Neuronal stem cell (in vitro differentiated cells): Measurements from ENCODE around the gene TEX48.

Experiments
- DNase-seq: peaks from one replicate; pipeline ENCODE4 v3.0.0-alpha.2; 2013; ENCODE audit warnings: low spot score
- H2AFZ ChIP-seq: one replicate; pipeline ENCODE4 v1.6.1; 2013; ENCODE audit warnings: mild to moderate bottlenecking, low read length, inconsistent platforms
- H2AK5ac ChIP-seq: 2 replicates; pipeline ENCODE4 v1.6.1; 2013; ENCODE audit warnings: low read depth, mild to moderate bottlenecking, inconsistent platforms, low read length, moderate library complexity, mixed read lengths
- H2BK120ac ChIP-seq: 2 replicates; pipeline ENCODE4 v1.6.1; 2013; ENCODE audit warnings: low read depth, mild to moderate bottlenecking, inconsistent platforms, low read length, moderate library complexity, mixed read lengths
- H2BK12ac ChIP-seq: one replicate; pipeline ENCODE4 v1.6.1; 2013; ENCODE audit warnings: low read length, inconsistent platforms
- H2BK15ac ChIP-seq: 2 replicates; pipeline ENCODE4 v1.6.1; 2013; ENCODE audit warnings: mild to moderate bottlenecking, low read length, inconsistent platforms, mixed read lengths
- H2BK5ac ChIP-seq: one replicate; pipeline ENCODE4 v1.6.1; 2013; ENCODE audit warnings: inconsistent platforms, mild to moderate bottlenecking, low read length, moderate library complexity
- H3K14ac ChIP-seq: one replicate; pipeline ENCODE4 v1.6.1; 2013; ENCODE audit warnings: low read length, inconsistent platforms
- H3K18ac ChIP-seq: 2 replicates; pipeline ENCODE4 v1.6.1; 2013; ENCODE audit warnings: low read length, inconsistent platforms
- H3K23ac ChIP-seq: 2 replicates; pipeline ENCODE4 v1.6.1; 2013; ENCODE audit warnings: low read depth, mild to moderate bottlenecking, mixed read lengths, low read length, inconsistent platforms; ENCODE audit not compliant: poor library complexity
- H3K27ac ChIP-seq: replicated peaks from 3 replicates; pipeline ENCODE4 v1.5.1; 2013; ENCODE audit warnings: low read length, inconsistent platforms
- H3K27me3 ChIP-seq, 3 experiments: 2 replicates each; pipeline ENCODE4 v1.6.1; 2013; ENCODE audit warnings: low read length in 3 of 3, mild to moderate bottlenecking in 2 of 3, inconsistent platforms in 1 of 3, low read depth in 1 of 3, mixed read lengths in 1 of 3, moderate library complexity in 1 of 3; ENCODE audit not compliant: control insufficient read depth in 3 of 3, insufficient read depth in 3 of 3
- H3K36me3 ChIP-seq, 2 donors: replicated peaks in 1 of 2; 2 replicates each; pipeline ENCODE4 v1.6.1; 2013; ENCODE audit warnings: low read length in 2 of 2; ENCODE audit not compliant: control insufficient read depth in 2 of 2, insufficient read depth in 2 of 2
- H3K4ac ChIP-seq: 2 replicates; pipeline ENCODE4 v1.6.1; 2013; ENCODE audit warnings: inconsistent platforms, mild to moderate bottlenecking, low read length, moderate library complexity
- H3K4me1 ChIP-seq, 2 donors: 1 replicate in 1 of 2; 2 replicates in 1 of 2; pipeline ENCODE4 v1.6.1; 2013; ENCODE audit warnings: low read length in 2 of 2, low read depth in 1 of 2; ENCODE audit not compliant: control insufficient read depth in 2 of 2, insufficient read depth in 1 of 2
- H3K4me2 ChIP-seq: one replicate; pipeline ENCODE4 v1.6.1; 2013; ENCODE audit warnings: mild to moderate bottlenecking, low read length, inconsistent platforms; ENCODE audit not compliant: insufficient read depth, poor library complexity, severe bottlenecking
- H3K4me3 ChIP-seq, 2 donors: 2 replicates each; pipeline ENCODE4 v1.5.1; 2013; ENCODE audit warnings: low read length in 2 of 2, mild to moderate bottlenecking in 2 of 2, inconsistent platforms in 1 of 2, moderate library complexity in 1 of 2
- H3K79me1 ChIP-seq: one replicate; pipeline ENCODE4 v1.6.1; 2013; ENCODE audit warnings: low read depth, mild to moderate bottlenecking, inconsistent platforms, low read length, moderate library complexity
- H3K9ac ChIP-seq: one replicate; pipeline ENCODE4 v1.6.1; 2013; ENCODE audit warnings: mild to moderate bottlenecking, low read depth, low read length, inconsistent platforms; ENCODE audit not compliant: poor library complexity
- H3K9me3 ChIP-seq, 2 donors: replicated peaks in 1 of 2; 2 replicates each; pipeline versions ENCODE3 to v1.6.1; 2013; ENCODE audit warnings: low read length in 2 of 2, mild to moderate bottlenecking in 2 of 2, inconsistent platforms in 1 of 2, low read depth in 1 of 2, mixed read lengths in 1 of 2, moderate library complexity in 1 of 2; ENCODE audit not compliant: control insufficient read depth in 2 of 2, insufficient read depth in 1 of 2
- H4K8ac ChIP-seq: one replicate; pipeline ENCODE4 v1.6.1; 2013; ENCODE audit warnings: low read depth, mild to moderate bottlenecking, inconsistent platforms, low read length, moderate library complexity
- H4K91ac ChIP-seq: one replicate; pipeline ENCODE4 v1.6.1; 2013; ENCODE audit warnings: low read length, low read depth, mild to moderate bottlenecking, inconsistent platforms; ENCODE audit not compliant: poor library complexity
- WGBS, 2 donors: extraction: QIAGEN DNeasy Blood & Tissue Kit; methylation state at CpG; one replicate each; pipeline ENCODE4 v1.1.7; 2013; ENCODE audit warnings: missing lambda C conversion rate in 2 of 2, mixed read lengths in 1 of 2; ENCODE audit not compliant: insufficient read length in 2 of 2, insufficient replicate concordance in 1 of 2; ENCODE audit errors: extremely low coverage in 2 of 2; 5-methylcytosine and 5-hydroxymethylcytosine counted together

TEX48 gene

GRCh38 chr9:114687034-114687433 lies 5.0 kb upstream of the TEX48 start:
- no peak overlapping the region for H4K91ac ChIP-seq
- DNase-seq = no peak
- no peak overlapping the region for H3K4me3 ChIP-seq

GRCh38 chr9:114685951-114686350 lies 4.0 kb upstream of the TEX48 start:
- Histone ChIP-seq H2AK5ac (no peak overlapping the region), H3K14ac (no peak overlapping the region), H3K4me1 (peaks cover 0 to 2% of the 10 kb centered on the region in 2 donors), H2BK5ac (no peak overlapping the region), H2BK120ac (no peak overlapping the region), H3K18ac (no peak overlapping the region), H3K23ac (no peak overlapping the region), H2BK15ac (no peak overlapping the region), H3K4me2 (no peak overlapping the region), H3K79me1 (no peaks in the 10 kb centered on the region), H3K4me3 (no peak overlapping the region), H3K9ac (no peak overlapping the region), H4K8ac (no peak overlapping the region), H4K91ac (no peak overlapping the region), H3K36me3 (no peaks in the 10 kb centered on the region), H3K27me3 (peaks cover 0 to 3% (median 0%) of the 10 kb centered on the region in 3 experiments), H3K4ac (no peak overlapping the region), H3K9me3 (no peaks in the 10 kb centered on the region), H2AFZ (no peak overlapping the region), H2BK12ac (no peak overlapping the region), H3K27ac (no peak overlapping the region)
- WGBS, 2 donors = no CpG with 5 or more reads among the region's 5 CpGs
- no peak for DNase-seq

More at GRCh38 chr9:114687034-114687433, 5.0 kb upstream of the TEX48 start:
- Histone ChIP-seq H2BK120ac (no peak overlapping the region), H2BK12ac (no peak overlapping the region), H3K18ac (no peak overlapping the region), H3K9me3 (no peaks in the 10 kb centered on the region), H2AFZ (no peak overlapping the region), H3K23ac (no peak overlapping the region), H3K9ac (no peak overlapping the region), H3K4ac (no peak overlapping the region), H3K27me3 (peaks cover 0 to 3% (median 0%) of the 10 kb centered on the region in 3 experiments), H3K4me2 (no peak overlapping the region), H2AK5ac (no peak overlapping the region), H3K79me1 (no peaks in the 10 kb centered on the region), H3K4me1 (peaks cover 0 to 2% of the 10 kb centered on the region in 2 donors), H3K14ac (no peak overlapping the region), H2BK15ac (no peak overlapping the region), H3K36me3 (no peaks in the 10 kb centered on the region), H3K27ac (no peak overlapping the region), H4K8ac (no peak overlapping the region), H2BK5ac (no peak overlapping the region)

- Histone ChIP-seq H3K23ac (no peak overlapping the region), H2BK120ac (no peak overlapping the region), H3K14ac (no peak overlapping the region), H3K27ac (no peak overlapping the region), H3K9me3 (no peaks in the 10 kb centered on the region), H3K36me3 (no peaks in the 10 kb centered on the region), H3K27me3 (no peaks in the 10 kb centered on the region), H3K4me3 (no peak overlapping the region), H2AFZ (no peak overlapping the region), H3K4ac (no peak overlapping the region), H3K18ac (no peak overlapping the region), H3K4me2 (no peak overlapping the region), H3K4me1 (no peaks in the 10 kb centered on the region), H3K9ac (no peak overlapping the region), H2BK12ac (no peak overlapping the region), H3K79me1 (no peaks in the 10 kb centered on the region), H2BK15ac (no peak overlapping the region), H2AK5ac (no peak overlapping the region), H2BK5ac (no peak overlapping the region), H4K8ac (no peak overlapping the region), H4K91ac (no peak overlapping the region)
- no CpG with 5 or more reads among the region's 6 CpGs for WGBS, 2 donors
- DNase-seq = no peak
Measured at GRCh38 chr9:114684036-114684435, 2.0 kb upstream of the TEX48 start.

GRCh38 chr9:114682846-114683245 lies 854 bp upstream of the TEX48 start:
- H3K27me3 ChIP-seq = peaks cover 0 to 7% (median 0%) of the 10 kb centered on the region in 3 experiments
- no peaks in the 10 kb centered on the region for H3K4me1 ChIP-seq
- no peak overlapping the region for H2BK12ac ChIP-seq
- no peak overlapping the region for H3K14ac ChIP-seq
- no peaks in the 10 kb centered on the region for H3K79me1 ChIP-seq
- DNase-seq = no peak
- no peak overlapping the region for H3K23ac ChIP-seq
- no peak overlapping the region for H4K8ac ChIP-seq
- no peak overlapping the region for H2AFZ ChIP-seq
- no peak overlapping the region for H3K4me3 ChIP-seq
- H2BK15ac ChIP-seq = no peak overlapping the region
- H3K27ac ChIP-seq = no peak overlapping the region
- no peak overlapping the region for H3K4ac ChIP-seq
- H3K4me2 ChIP-seq = no peak overlapping the region
- H2BK5ac ChIP-seq = no peak overlapping the region
- no peak overlapping the region for H4K91ac ChIP-seq
- no peaks in the 10 kb centered on the region for H3K9me3 ChIP-seq
- H2BK120ac ChIP-seq = no peak overlapping the region
- H3K36me3 ChIP-seq = no peaks in the 10 kb centered on the region
- no CpG with 5 or more reads among the region's 3 CpGs for WGBS, 2 donors
- no peak overlapping the region for H3K18ac ChIP-seq
- H3K9ac ChIP-seq = no peak overlapping the region
- H2AK5ac ChIP-seq = no peak overlapping the region
